Measurements from ENCODE around the gene HENMT1.
A peak's percentile ranks its signal among the peaks of the same experiment; 100 is the strongest.
"Not testable (repeated sequence)": the region's sequence is repeated elsewhere in the genome, so short reads cannot be mapped to it uniquely, and the experiment has no call there.

HENMT1 gene

GRCh38 chr1:108661030-108661609 is at the start of gene HENMT1:
Gene HENMT1 (minus strand): TSS chr1:108661093. CDS start chr1:108659884, 1,209 bp downstream.
- no peak for DNase-seq

- peak; percentile 57 for DNase-seq
These were observed 48.1 kb upstream of the HENMT1 start for GRCh38 chr1:108708691-108709660.

- DNase-seq: no peak
These were observed 45.8 kb upstream of the HENMT1 start for GRCh38 chr1:108706643-108707042.

- peak; percentile 16 for DNase-seq
These were observed 43.6 kb upstream of the HENMT1 start for GRCh38 chr1:108704496-108704895.

- no peak for DNase-seq
These were observed 43.0 kb upstream of the HENMT1 start for GRCh38 chr1:108703939-108704338.

- not testable (repeated sequence) for DNase-seq
These were observed 41.2 kb upstream of the HENMT1 start for GRCh38 chr1:108702109-108702508.

GRCh38 chr1:108701176-108701849 is 40.4 kb upstream of the HENMT1 start:
- no peak for DNase-seq

- no peak for DNase-seq
These were observed 38.8 kb upstream of the HENMT1 start for GRCh38 chr1:108699375-108700332.

GRCh38 chr1:108695535-108695934 is 34.6 kb upstream of the HENMT1 start:
- DNase-seq: no peak

- DNase-seq: peak; percentile 81
These were observed 32.1 kb upstream of the HENMT1 start for GRCh38 chr1:108692724-108693655.

GRCh38 chr1:108691942-108692723 is 31.2 kb upstream of the HENMT1 start, which contains the start of gene PRPF38B:
Gene PRPF38B (plus strand): TSS chr1:108692310. CDS start chr1:108692592, 282 bp downstream.
- DNase-seq: peak; percentile 97

GRCh38 chr1:108691128-108691941 is 30.4 kb upstream of the HENMT1 start:
- no peak for DNase-seq

GRCh38 chr1:108686614-108687313 is 25.9 kb upstream of the HENMT1 start:
- no peak for DNase-seq

GRCh38 chr1:108685529-108685928 is 24.6 kb upstream of the HENMT1 start:
- peak; percentile 53 for DNase-seq

GRCh38 chr1:108681701-108682100 is 20.8 kb upstream of the HENMT1 start:
- not testable (repeated sequence) for DNase-seq

GRCh38 chr1:108679586-108680213 is 18.8 kb upstream of the HENMT1 start:
- DNase-seq: no peak

- no peak for DNase-seq
These were observed 17.8 kb upstream of the HENMT1 start for GRCh38 chr1:108678706-108679105.

- DNase-seq: no peak
These were observed 10.2 kb upstream of the HENMT1 start for GRCh38 chr1:108671143-108671542.

All from NCI-H82 (cell line).